Stimulated activated CD4-positive, alpha-beta T cell treated with anti-CD3 and anti-CD28 coated beads, Interleukin-15, amount 100 ng/mL, for 24 hours (primary cell): Measurements from ENCODE around the gene SNTG2.
"Not testable (repeated sequence)": the region's sequence is repeated elsewhere in the genome, so short reads cannot be mapped to it uniquely, and the experiment has no call there.

Experiments used
- DNase-seq: peaks from one replicate; pipeline ENCODE4 v3.0.0-alpha.2; 2020

SNTG2 gene

GRCh38 chr2:1394709-1395408, 444.2 kb downstream of the SNTG2 start:
- DNase-seq = no peak

GRCh38 chr2:1397350-1397749, 446.7 kb downstream of the SNTG2 start:
- no peak for DNase-seq

- DNase-seq = no peak
These were observed 447.5 kb downstream of the SNTG2 start for GRCh38 chr2:1398191-1398590.

- no peak for DNase-seq
These were observed 450.5 kb downstream of the SNTG2 start for GRCh38 chr2:1400943-1401735.

GRCh38 chr2:1402064-1402463, 451.4 kb downstream of the SNTG2 start:
- no peak for DNase-seq

GRCh38 chr2:1403565-1403964, 452.9 kb downstream of the SNTG2 start:
- DNase-seq = no peak

GRCh38 chr2:1405124-1405523, 454.5 kb downstream of the SNTG2 start:
- no peak for DNase-seq

- no peak for DNase-seq
These were observed 455.3 kb downstream of the SNTG2 start for GRCh38 chr2:1405967-1406366.

GRCh38 chr2:1406434-1406833, 455.8 kb downstream of the SNTG2 start:
- DNase-seq = no peak

GRCh38 chr2:1407950-1408675, 457.5 kb downstream of the SNTG2 start:
- no peak for DNase-seq

GRCh38 chr2:1413156-1413710, 462.6 kb downstream of the SNTG2 start, which contains the start of gene TPO:
Gene TPO (plus strand): TSS chr2:1413463. CDS start chr2:1414409, 946 bp downstream.
- no peak for DNase-seq

- no peak for DNase-seq
These were observed 463.5 kb downstream of the SNTG2 start for GRCh38 chr2:1414121-1414520.

GRCh38 chr2:1414901-1415300, 464.3 kb downstream of the SNTG2 start:
- not testable (repeated sequence) for DNase-seq

- no peak for DNase-seq
These were observed 464.9 kb downstream of the SNTG2 start for GRCh38 chr2:1415501-1415900.
